Panc1 (cell line): ENCODE measurements around the gene OR13F1. TPM values are rescaled to one million over a fixed set of nuclear protein-coding genes. Genes with fewer than 3 reads are reported as not detected.

ENCODE experiments used
- ATAC-seq: fragments of 200-7000 bp; cut with Tn5 transposase; 2 replicates; pipeline ENCODE4 v1.9.1; 2020; ENCODE audit warnings: mild to moderate bottlenecking, moderate library complexity
- BruUV-seq: library from RNA; stranded (reverse); fragments of 400-500 nt; replicated peaks from 2 replicates; lab custom pipeline; 2021; lab: Mats Ljungman, UMichigan
- CTCF ChIA-PET: fragments of 300-600 bp; sonication (Branson Sonifier 250); formaldehyde crosslinking; loops from one replicate; lab custom pipeline; 2022; ENCODE audit warnings: antibody characterized with exemption; lab: Charles Lee
- POLR2A ChIA-PET: fragments of 300-600 bp; sonication (Branson Sonifier 250); formaldehyde crosslinking; loops from one replicate; lab custom pipeline; 2022; ENCODE audit warnings: antibody characterized with exemption; lab: Charles Lee
- DNase-seq: peaks from one replicate; pipeline ENCODE4 v3.0.0-alpha.2; 2010; ENCODE audit warnings: low read depth, low spot score
- H3K27ac ChIP-seq: 2 replicates; pipeline ENCODE4 v1.5.1; 2011; ENCODE audit warnings: mild to moderate bottlenecking, low read length, inconsistent platforms
- H3K27me3 ChIP-seq: fragments of 200-500 bp; sonication (Bioruptor generic); 2 replicates; pipeline ENCODE4 v1.6.0; 2014; ENCODE audit warnings: low read length, inconsistent platforms; ENCODE audit not compliant: control insufficient read depth, insufficient read depth
- H3K36me3 ChIP-seq: fragments of 200-500 bp; sonication (Bioruptor generic); 2 replicates; pipeline ENCODE4 v1.5.1; 2014; ENCODE audit warnings: inconsistent platforms, mild to moderate bottlenecking, low read length, moderate library complexity; ENCODE audit not compliant: control insufficient read depth, insufficient read depth
- H3K4me1 ChIP-seq: 2 replicates; pipeline ENCODE4 v1.5.1; 2011; ENCODE audit warnings: inconsistent platforms, mild to moderate bottlenecking, low read length, moderate library complexity; ENCODE audit not compliant: control insufficient read depth, insufficient read depth
- H3K4me3 ChIP-seq, 2 experiments: 2 replicates each; pipeline ENCODE4 v1.5.1; 2011 to 2012; ENCODE audit warnings: low read depth in 2 of 2, low read length in 2 of 2, mild to moderate bottlenecking in 2 of 2, inconsistent platforms in 1 of 2, moderate library complexity in 1 of 2
- H3K9me3 ChIP-seq: fragments of 200-500 bp; sonication (Bioruptor generic); 2 replicates; pipeline ENCODE4 v1.5.1; 2014; ENCODE audit warnings: low read depth, mild to moderate bottlenecking, inconsistent platforms, low read length, moderate library complexity; ENCODE audit not compliant: control insufficient read depth, insufficient read depth
- CTCF ChIP-seq: fragments of 450-650 bp; IDR thresholded peaks from 2 replicates; pipeline ENCODE4 v1.5.1; 2017; ENCODE audit warnings: mild to moderate bottlenecking
- POLR2AphosphoS5 ChIP-seq: IDR thresholded peaks from 2 replicates; pipeline ENCODE4 v1.6.1; 2012; ENCODE audit warnings: mild to moderate bottlenecking, low read depth, low read length, moderate library complexity
- REST ChIP-seq, 2 experiments: IDR thresholded peaks; 2 replicates each; pipeline ENCODE4 v1.6.1; 2011 to 2012; ENCODE audit warnings: low read depth in 2 of 2, control low read depth in 1 of 2, low read length in 1 of 2, mild to moderate bottlenecking in 1 of 2, moderate library complexity in 1 of 2; ENCODE audit not compliant: insufficient read depth in 1 of 2
- SIN3A ChIP-seq: IDR thresholded peaks from 2 replicates; pipeline ENCODE4 v1.6.1; 2012; ENCODE audit warnings: low read depth, mild to moderate bottlenecking, low read length, moderate library complexity, borderline replicate concordance; ENCODE audit not compliant: insufficient read depth
- TCF7L2 ChIP-seq: IDR thresholded peaks from 2 replicates; pipeline ENCODE4 v1.6.1; 2011; ENCODE audit warnings: mild to moderate bottlenecking, low read depth, low read length, inconsistent platforms
- in situ Hi-C: cut with HindIII; loops from 2 replicates; pipeline ENCODE4 v1.10.0; 2016; ENCODE audit warnings: low sequenced_read_pairs, low pct_unique_long_range_greater_than_20kb
- intact Hi-C: fragments of 100-400 bp; cut with micrococcal nuclease; formaldehyde crosslinking; loops from one replicate; pipeline ENCODE4 v1.10.0; 2022; ENCODE audit not compliant: unreplicated experiment
- total RNA-seq: library from RNA; stranded (reverse); gene quantifications from one replicate; pipeline ENCODE4 v1.2.1, GENCODE V29; 2021; ENCODE audit not compliant: unreplicated experiment

OR13F1 gene
- total RNA-seq, 1 experiment from 2014 or later = not detected

GRCh38 chr9:104527109-104527508 is 23.0 kb downstream of the OR13F1 start, which contains the start of gene OR13C4:
Gene OR13C4 (minus strand): TSS chr9:104527209. CDS start chr9:104527209, 0 bp downstream.
- POLR2A ChIA-PET = no interaction called here
- intact Hi-C loops = no loop called here
- CTCF ChIA-PET = no interaction called here
- no peaks in the 10 kb centered on the region for H3K36me3 ChIP-seq
- DNase-seq (no peak), ATAC-seq (no peak)
- TF ChIP-seq TCF7L2 (no peak), POLR2AphosphoS5 (no peak), CTCF (no peak), SIN3A (no peak), REST (IDR thresholded peaks at IDR 0.05; ENCODE audit: insufficient read depth in 1 of 2, low read depth in 2 of 2, low read length in 1 of 2) (no peak)
- H3K27me3 ChIP-seq = no peaks in the 10 kb centered on the region
- BruUV-seq = no TSS peak
- no peak within 1 kb of the TSS for H3K27ac ChIP-seq
- in situ Hi-C loops = no loop called here
- no peak within 1 kb of the TSS for H3K4me3 ChIP-seq
- H3K4me1 ChIP-seq = no peaks in the 10 kb centered on the region
- no peaks in the 10 kb centered on the region for H3K9me3 ChIP-seq

GRCh38 chr9:104536756-104537155 is 32.7 kb downstream of the OR13F1 start, which contains the start of gene OR13C3:
Gene OR13C3 (minus strand): TSS chr9:104536856. CDS start chr9:104536723, 133 bp downstream.
- Histone ChIP-seq H3K4me1 (no peaks in the 10 kb centered on the region), H3K4me3 (no peak within 1 kb of the TSS), H3K36me3 (no peaks in the 10 kb centered on the region), H3K27me3 (no peaks in the 10 kb centered on the region), H3K27ac (no peak within 1 kb of the TSS), H3K9me3 (no peaks in the 10 kb centered on the region)
- DNase-seq (no peak), ATAC-seq (no peak)
- in situ Hi-C loops = no loop called here
- ChIA-PET POLR2A (no interaction called here), CTCF (no interaction called here)
- no peak for TF ChIP-seq REST (IDR thresholded peaks at IDR 0.05; ENCODE audit: insufficient read depth in 1 of 2, low read depth in 2 of 2, low read length in 1 of 2)
- TF ChIP-seq CTCF = no peak
- TF ChIP-seq SIN3A = no peak
- TF ChIP-seq TCF7L2 = no peak
- no peak for TF ChIP-seq POLR2AphosphoS5
- no TSS peak for BruUV-seq
- intact Hi-C loops = no loop called here
